H9 (cell line): ENCODE measurements around the gene CADM1. TPM values are rescaled to one million over a fixed set of nuclear protein-coding genes. Genes with fewer than 3 reads are reported as not detected.

ENCODE experiments used
- DNase-seq: peaks from one replicate; pipeline ENCODE4 v3.0.0-alpha.2; 2017
- H2AFZ ChIP-seq: one replicate; pipeline ENCODE4 v1.6.1; 2013; ENCODE audit warnings: mild to moderate bottlenecking, low read length, control low read depth, moderate library complexity
- H2AK5ac ChIP-seq: 2 replicates; pipeline ENCODE4 v1.6.1; 2013; ENCODE audit warnings: low read length, control low read depth, mixed read lengths; ENCODE audit not compliant: insufficient read length
- H2BK120ac ChIP-seq: one replicate; pipeline ENCODE4 v1.6.1; 2013; ENCODE audit warnings: low read depth, mild to moderate bottlenecking, low read length, control low read depth, inconsistent platforms; ENCODE audit not compliant: poor library complexity, severe bottlenecking
- H2BK12ac ChIP-seq: 2 replicates; pipeline ENCODE4 v1.6.1; 2013; ENCODE audit warnings: low read length, control low read depth, mixed read lengths, low read depth; ENCODE audit not compliant: insufficient read length
- H2BK15ac ChIP-seq: 2 replicates; pipeline ENCODE4 v1.6.1; 2013; ENCODE audit warnings: low read depth, low read length, control low read depth
- H2BK20ac ChIP-seq: one replicate; pipeline ENCODE4 v1.6.1; 2013; ENCODE audit warnings: low read depth, mild to moderate bottlenecking, low read length, control low read depth, inconsistent platforms; ENCODE audit not compliant: poor library complexity, severe bottlenecking
- H2BK5ac ChIP-seq: 2 replicates; pipeline ENCODE4 v1.6.1; 2013; ENCODE audit warnings: low read length, control low read depth, mixed read lengths; ENCODE audit not compliant: insufficient read length
- H3K14ac ChIP-seq: 2 replicates; pipeline ENCODE4 v1.6.1; 2013; ENCODE audit warnings: low read length, control low read depth; ENCODE audit not compliant: insufficient read depth
- H3K18ac ChIP-seq: 2 replicates; pipeline ENCODE4 v1.6.1; 2013; ENCODE audit warnings: low read depth, mild to moderate bottlenecking, mixed read lengths, low read length, control low read depth; ENCODE audit not compliant: insufficient read length
- H3K23ac ChIP-seq: 2 replicates; pipeline ENCODE4 v1.6.1; 2013; ENCODE audit warnings: low read length, control low read depth, mixed read lengths, low read depth; ENCODE audit not compliant: insufficient read length
- H3K23me2 ChIP-seq: 2 replicates; pipeline ENCODE4 v1.6.1; 2013; ENCODE audit warnings: low read depth, mild to moderate bottlenecking, mixed read lengths, low read length, control low read depth; ENCODE audit not compliant: insufficient read length, poor library complexity, severe bottlenecking
- H3K27ac ChIP-seq: 2 replicates; pipeline ENCODE4 v1.5.1; 2013; ENCODE audit warnings: low read length, control low read depth, mixed read lengths, low read depth; ENCODE audit not compliant: insufficient read length
- H3K27me3 ChIP-seq: 2 replicates; pipeline ENCODE4 v1.6.1; 2013; ENCODE audit warnings: low read length, control low read depth, inconsistent platforms; ENCODE audit not compliant: insufficient read depth
- H3K4ac ChIP-seq: 2 replicates; pipeline ENCODE4 v1.6.1; 2013; ENCODE audit warnings: low read depth, mild to moderate bottlenecking, control low read depth, inconsistent platforms, low read length, moderate library complexity
- H3K4me1 ChIP-seq: 2 replicates; pipeline ENCODE4 v1.6.1; 2013; ENCODE audit warnings: low read length, control low read depth, inconsistent platforms; ENCODE audit not compliant: insufficient read depth
- H3K4me2 ChIP-seq: 2 replicates; pipeline ENCODE4 v1.6.1; 2013; ENCODE audit warnings: low read length, control low read depth, mixed read lengths; ENCODE audit not compliant: insufficient read length, insufficient read depth
- H3K56ac ChIP-seq: 2 replicates; pipeline ENCODE4 v1.6.1; 2013; ENCODE audit warnings: low read depth, mild to moderate bottlenecking, mixed read lengths, low read length, control low read depth; ENCODE audit not compliant: insufficient read length
- H3K79me1 ChIP-seq: 2 replicates; pipeline ENCODE4 v1.6.1; 2013; ENCODE audit warnings: low read depth, mild to moderate bottlenecking, moderate library complexity, low read length, control low read depth, inconsistent platforms; ENCODE audit not compliant: insufficient read depth, poor library complexity, severe bottlenecking
- H3K79me2 ChIP-seq: 2 replicates; pipeline ENCODE4 v1.6.1; 2013; ENCODE audit warnings: low read length, control low read depth, inconsistent platforms; ENCODE audit not compliant: insufficient read depth
- H3K9ac ChIP-seq: 2 replicates; pipeline ENCODE4 v1.6.1; 2013; ENCODE audit warnings: low read length, control low read depth, mixed read lengths; ENCODE audit not compliant: insufficient read length; ENCODE audit errors: extremely low read depth
- H3K9me3 ChIP-seq: one replicate; pipeline ENCODE4 v1.6.1; 2013; ENCODE audit warnings: low read depth, low read length, inconsistent platforms; ENCODE audit not compliant: control insufficient read depth
- H3T11ph ChIP-seq: one replicate; pipeline ENCODE4 v1.6.1; 2013; ENCODE audit warnings: mild to moderate bottlenecking, low read length, control low read depth, inconsistent platforms
- H4K20me1 ChIP-seq: one replicate; pipeline ENCODE4 v1.6.1; 2013; ENCODE audit not compliant: control insufficient read depth, insufficient read length, insufficient read depth
- H4K5ac ChIP-seq: 2 replicates; pipeline ENCODE4 v1.6.1; 2013; ENCODE audit warnings: low read depth, mild to moderate bottlenecking, mixed read lengths, low read length, control low read depth; ENCODE audit not compliant: insufficient read length
- H4K8ac ChIP-seq: replicated peaks from 2 replicates; pipeline ENCODE4 v1.6.1; 2013; ENCODE audit warnings: low read length, control low read depth, mixed read lengths, low read depth; ENCODE audit not compliant: insufficient read length
- H4K91ac ChIP-seq: 2 replicates; pipeline ENCODE4 v1.6.1; 2013; ENCODE audit warnings: low read depth, mild to moderate bottlenecking, moderate library complexity, mixed read lengths, low read length, control low read depth; ENCODE audit not compliant: insufficient read length
- H3K27ac Mint-ChIP-seq, 3 experiments: 2 replicates in 2 of 3; 3 replicates in 1 of 3; pipeline ENCODE4 v1.8.0; 2020 to 2021; ENCODE audit warnings: mixed read lengths in 3 of 3, mild to moderate bottlenecking in 1 of 3, moderate library complexity in 1 of 3
- H3K27me3 Mint-ChIP-seq: 2 replicates; pipeline ENCODE4 v1.8.0; 2021; ENCODE audit warnings: low read depth, mild to moderate bottlenecking, moderate library complexity, mixed read lengths
- H3K36me3 Mint-ChIP-seq, 3 experiments: 2 replicates in 2 of 3; 3 replicates in 1 of 3; pipeline ENCODE4 v1.8.0; 2020 to 2021; ENCODE audit warnings: low read depth in 3 of 3, mixed read lengths in 3 of 3; ENCODE audit not compliant: insufficient read depth in 1 of 3
- H3K4me1 Mint-ChIP-seq, 2 experiments: 2 replicates each; pipeline ENCODE4 v1.8.0; 2020; ENCODE audit warnings: mixed read lengths in 2 of 2
- H3K4me3 Mint-ChIP-seq, 2 experiments: 2 replicates in 1 of 2; 3 replicates in 1 of 2; pipeline ENCODE4 v1.8.0; 2020 to 2021; ENCODE audit warnings: mild to moderate bottlenecking in 2 of 2, mixed read lengths in 2 of 2, moderate library complexity in 1 of 2
- H3K9me3 Mint-ChIP-seq, 2 experiments: 2 replicates in 1 of 2; 3 replicates in 1 of 2; pipeline ENCODE4 v1.8.0; 2020; ENCODE audit warnings: mild to moderate bottlenecking in 2 of 2, mixed read lengths in 2 of 2, moderate library complexity in 1 of 2
- WGBS: extraction: QIAGEN DNeasy Blood & Tissue Kit; methylation state at CpG from one replicate; pipeline ENCODE4 v1.1.7; 2013; ENCODE audit warnings: missing lambda C conversion rate, low lambda C conversion rate, mixed read lengths; ENCODE audit not compliant: insufficient read length; ENCODE audit errors: extremely low coverage; 5-methylcytosine and 5-hydroxymethylcytosine counted together
- total RNA-seq: library from RNA; stranded (reverse); gene quantifications from 2 replicates; pipeline ENCODE4 v1.2.1, GENCODE V29; 2021
- TF ChIP-seq, protein P1 (sequence below): fragments of 200-600 bp; sonication (generic); conservative IDR thresholded peaks from 3 replicates; pipeline ENCODE4 v1.8.0; 2021; ENCODE audit warnings: antibody characterized with exemption, mild to moderate bottlenecking

Gene CADM1
- total RNA-seq, 1 experiment from 2014 or later, result 11.9 TPM

DNA sequence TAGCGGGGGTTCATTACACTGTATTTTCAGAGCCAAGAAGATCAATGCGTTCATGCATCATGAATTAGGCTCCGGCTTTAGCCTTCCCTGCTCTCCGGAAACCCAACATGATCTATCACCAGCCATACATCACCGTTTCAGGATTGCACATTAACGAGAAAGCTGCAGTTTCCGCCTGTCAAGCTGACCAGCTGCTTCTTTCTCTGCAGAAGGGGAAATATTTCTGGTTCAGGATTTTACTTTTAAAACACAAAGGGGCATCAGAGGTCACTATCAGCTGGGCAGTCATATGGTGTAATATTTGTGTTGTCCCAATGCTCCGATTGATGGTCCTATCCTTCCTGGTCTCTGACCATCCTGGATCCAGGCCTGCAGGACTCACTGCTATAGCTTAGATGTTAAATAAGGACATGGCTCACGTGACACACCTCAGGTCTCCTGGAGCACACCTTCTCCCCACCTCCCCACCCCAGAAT, 21.4 kb upstream of the CADM1 start:
- Histone ChIP-seq H3K4ac (no peak overlapping the region), H3K79me2 (no peaks in the 10 kb centered on the region), H3K23me2 (no peaks in the 10 kb centered on the region), H3K9me3 (no peaks in the 10 kb centered on the region), H2BK5ac (no peak overlapping the region), H3K9ac (no peak overlapping the region), H4K5ac (no peak overlapping the region), H4K20me1 (no peaks in the 10 kb centered on the region), H3K56ac (no peak overlapping the region), H2BK12ac (no peak overlapping the region), H3K4me1 (peaks cover 4% of the 10 kb centered on the region; the same call in 1 of the 2 replicates), H3K79me1 (no peaks in the 10 kb centered on the region), H2BK20ac (no peak overlapping the region), H2BK15ac (no peak overlapping the region), H2AFZ (no peak overlapping the region), H3K27ac (no peak overlapping the region), H3K23ac (no peak overlapping the region), H3T11ph (no peak overlapping the region), H4K8ac (no peak overlapping the region), H2AK5ac (no peak overlapping the region), H3K4me2 (no peak overlapping the region), H4K91ac (no peak overlapping the region), H3K18ac (no peak overlapping the region), H2BK120ac (no peak overlapping the region), H3K14ac (no peak overlapping the region), H3K27me3 (no peaks in the 10 kb centered on the region)
- Mint-ChIP-seq H3K36me3 (no peaks in the 10 kb centered on the region), H3K4me1 (peaks cover 28 to 43% of the 10 kb centered on the region in 2 experiments), H3K4me3 (no peak overlapping the region), H3K9me3 (peaks cover 0 to 3% of the 10 kb centered on the region in 2 experiments; a peak in 1 of 5 replicates), H3K27me3 (peaks cover 9% of the 10 kb centered on the region), H3K27ac (no peak overlapping the region)
- WGBS, result no CpG with 5 or more reads among the region's 9 CpGs
- TF ChIP-seq, protein P1, sequence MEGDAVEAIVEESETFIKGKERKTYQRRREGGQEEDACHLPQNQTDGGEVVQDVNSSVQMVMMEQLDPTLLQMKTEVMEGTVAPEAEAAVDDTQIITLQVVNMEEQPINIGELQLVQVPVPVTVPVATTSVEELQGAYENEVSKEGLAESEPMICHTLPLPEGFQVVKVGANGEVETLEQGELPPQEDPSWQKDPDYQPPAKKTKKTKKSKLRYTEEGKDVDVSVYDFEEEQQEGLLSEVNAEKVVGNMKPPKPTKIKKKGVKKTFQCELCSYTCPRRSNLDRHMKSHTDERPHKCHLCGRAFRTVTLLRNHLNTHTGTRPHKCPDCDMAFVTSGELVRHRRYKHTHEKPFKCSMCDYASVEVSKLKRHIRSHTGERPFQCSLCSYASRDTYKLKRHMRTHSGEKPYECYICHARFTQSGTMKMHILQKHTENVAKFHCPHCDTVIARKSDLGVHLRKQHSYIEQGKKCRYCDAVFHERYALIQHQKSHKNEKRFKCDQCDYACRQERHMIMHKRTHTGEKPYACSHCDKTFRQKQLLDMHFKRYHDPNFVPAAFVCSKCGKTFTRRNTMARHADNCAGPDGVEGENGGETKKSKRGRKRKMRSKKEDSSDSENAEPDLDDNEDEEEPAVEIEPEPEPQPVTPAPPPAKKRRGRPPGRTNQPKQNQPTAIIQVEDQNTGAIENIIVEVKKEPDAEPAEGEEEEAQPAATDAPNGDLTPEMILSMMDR, result no peak
- DNase-seq, result no peak
